Nephron (organoid): ENCODE data around the gene CACNA2D3.
"Not testable (repeated sequence)": the region's sequence is repeated elsewhere in the genome, so short reads cannot be mapped to it uniquely, and the experiment has no call there.

Experiments
- H3K27ac Mint-ChIP-seq, 3 experiments: 2 replicates each; pipeline ENCODE4 v1.8.0; 2020; ENCODE audit warnings: mixed read lengths in 3 of 3, mild to moderate bottlenecking in 2 of 3, moderate library complexity in 1 of 3
- H3K27me3 Mint-ChIP-seq: 2 replicates; pipeline ENCODE4 v1.8.0; 2021; ENCODE audit warnings: low read depth, mild to moderate bottlenecking, moderate library complexity, mixed read lengths
- H3K36me3 Mint-ChIP-seq: 2 replicates; pipeline ENCODE4 v1.8.0; 2020; ENCODE audit warnings: low read depth, mixed read lengths
- H3K4me1 Mint-ChIP-seq: 2 replicates; pipeline ENCODE4 v1.8.0; 2020; ENCODE audit warnings: mixed read lengths
- H3K4me3 Mint-ChIP-seq, 3 experiments: 2 replicates each; pipeline ENCODE4 v1.8.0; 2020; ENCODE audit warnings: mild to moderate bottlenecking in 3 of 3, mixed read lengths in 3 of 3, moderate library complexity in 2 of 3
- H3K9me3 Mint-ChIP-seq: 2 replicates; pipeline ENCODE4 v1.8.0; 2020; ENCODE audit warnings: mixed read lengths
- TF ChIP-seq, protein P1 (sequence below), 3 experiments: fragments of 200-600 bp; sonication (generic); IDR thresholded peaks; one replicate each; pipeline ENCODE4 v1.5.0; 2021; ENCODE audit warnings: antibody characterized with exemption in 3 of 3; ENCODE audit not compliant: unreplicated experiment in 3 of 3

Gene CACNA2D3

DNA sequence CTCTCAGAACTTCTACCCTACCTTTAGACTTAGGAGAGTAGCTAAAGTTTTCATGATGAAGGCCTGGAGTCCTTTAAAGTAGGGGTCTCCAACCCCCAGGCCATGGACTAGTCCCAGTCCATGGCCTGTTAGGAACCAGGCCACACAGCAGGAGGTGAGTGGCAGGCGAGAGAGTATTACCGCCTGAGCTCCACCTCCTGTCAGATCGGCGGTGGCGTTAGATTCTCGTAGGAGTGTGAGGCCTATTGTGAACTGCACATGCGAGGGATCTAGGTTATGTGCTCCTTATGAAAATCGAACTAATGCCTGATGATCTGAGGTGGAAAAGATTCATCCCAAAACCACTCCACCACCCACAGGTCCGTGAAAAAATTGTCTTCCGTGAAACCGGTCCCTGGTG, 18.3 kb upstream of the CACNA2D3 start:
- H3K4me3 Mint-ChIP-seq, result no peak overlapping the region
- H3K4me1 Mint-ChIP-seq, result no peaks in the 10 kb centered on the region
- TF ChIP-seq, protein P1, sequence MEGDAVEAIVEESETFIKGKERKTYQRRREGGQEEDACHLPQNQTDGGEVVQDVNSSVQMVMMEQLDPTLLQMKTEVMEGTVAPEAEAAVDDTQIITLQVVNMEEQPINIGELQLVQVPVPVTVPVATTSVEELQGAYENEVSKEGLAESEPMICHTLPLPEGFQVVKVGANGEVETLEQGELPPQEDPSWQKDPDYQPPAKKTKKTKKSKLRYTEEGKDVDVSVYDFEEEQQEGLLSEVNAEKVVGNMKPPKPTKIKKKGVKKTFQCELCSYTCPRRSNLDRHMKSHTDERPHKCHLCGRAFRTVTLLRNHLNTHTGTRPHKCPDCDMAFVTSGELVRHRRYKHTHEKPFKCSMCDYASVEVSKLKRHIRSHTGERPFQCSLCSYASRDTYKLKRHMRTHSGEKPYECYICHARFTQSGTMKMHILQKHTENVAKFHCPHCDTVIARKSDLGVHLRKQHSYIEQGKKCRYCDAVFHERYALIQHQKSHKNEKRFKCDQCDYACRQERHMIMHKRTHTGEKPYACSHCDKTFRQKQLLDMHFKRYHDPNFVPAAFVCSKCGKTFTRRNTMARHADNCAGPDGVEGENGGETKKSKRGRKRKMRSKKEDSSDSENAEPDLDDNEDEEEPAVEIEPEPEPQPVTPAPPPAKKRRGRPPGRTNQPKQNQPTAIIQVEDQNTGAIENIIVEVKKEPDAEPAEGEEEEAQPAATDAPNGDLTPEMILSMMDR (IDR thresholded peaks at IDR 0.05; ENCODE audit: unreplicated experiment in 3 of 3), result no peak
- H3K36me3 Mint-ChIP-seq, result no peaks in the 10 kb centered on the region
- no peak overlapping the region for H3K27ac Mint-ChIP-seq
- peaks cover 9% of the 10 kb centered on the region for H3K27me3 Mint-ChIP-seq
- peaks cover 3% of the 10 kb centered on the region for H3K9me3 Mint-ChIP-seq

DNA sequence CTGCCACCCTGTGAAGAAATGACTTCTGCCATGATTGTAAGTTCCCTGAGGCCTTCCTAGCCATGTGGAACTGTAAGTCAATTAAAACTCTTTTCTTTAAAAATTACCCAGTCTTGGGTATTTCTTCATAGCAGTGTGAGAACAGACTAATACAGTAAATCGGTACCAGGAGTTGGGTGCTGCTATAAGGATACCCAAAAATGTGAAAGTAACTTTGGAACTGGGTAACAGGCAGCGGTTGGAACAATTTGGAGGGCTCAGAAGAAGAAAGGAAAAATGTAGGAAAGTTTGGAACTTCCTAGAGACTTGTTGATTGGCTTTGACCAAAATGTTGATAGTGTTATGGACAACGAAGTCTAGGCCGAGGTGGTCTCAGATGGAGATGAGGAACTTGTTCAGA, 6.2 kb upstream of the CACNA2D3 start:
- peaks cover 80% of the 10 kb centered on the region for H3K27me3 Mint-ChIP-seq
- H3K36me3 Mint-ChIP-seq, H3K27ac Mint-ChIP-seq, H3K4me3 Mint-ChIP-seq, H3K4me1 Mint-ChIP-seq: not testable (repeated sequence)
- peaks cover 13% of the 10 kb centered on the region for H3K9me3 Mint-ChIP-seq

DNA sequence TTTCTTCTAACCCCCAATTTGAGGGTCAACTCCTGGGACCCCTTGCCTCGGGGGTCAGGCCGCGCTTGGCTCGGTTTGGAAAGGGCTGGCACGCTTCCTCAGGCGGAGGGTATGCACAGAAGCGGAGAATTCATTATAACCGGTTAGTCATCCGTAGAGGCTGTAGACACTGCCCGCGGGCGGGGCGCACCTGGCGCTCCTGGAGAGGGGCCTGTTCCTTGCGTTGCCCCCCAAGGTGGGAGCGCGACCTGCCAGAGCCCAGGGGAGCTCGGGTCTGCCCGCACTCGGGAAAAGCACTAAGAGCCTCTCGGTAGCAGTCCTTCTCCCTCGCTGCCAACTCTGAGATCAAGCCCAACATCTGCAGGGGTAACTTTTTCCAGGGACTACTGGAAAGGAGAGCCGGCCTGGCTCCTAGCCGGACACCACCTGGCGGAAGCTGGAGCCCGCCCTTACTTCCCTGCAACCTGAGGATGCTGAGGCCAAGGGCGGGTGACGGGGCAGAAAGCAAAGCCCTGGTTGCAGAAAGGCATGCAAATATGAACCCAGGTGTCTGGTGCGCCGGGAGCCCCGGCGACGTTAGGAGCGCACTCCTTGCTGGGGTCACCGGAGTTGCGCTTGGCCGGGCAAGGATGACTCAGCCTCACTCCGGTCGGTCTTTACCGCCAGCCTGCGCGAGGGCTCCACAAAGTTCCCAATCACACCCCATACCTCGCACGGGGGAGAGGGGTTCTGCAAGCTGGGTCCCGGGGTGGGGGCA, 1.5 kb upstream of the CACNA2D3 start:
- Mint-ChIP-seq H3K9me3 (peaks cover 6% of the 10 kb centered on the region), H3K27ac (no peak overlapping the region), H3K4me3 (peak overlapping the region; percentile 78 to 87 (median 82)), H3K36me3 (no peaks in the 10 kb centered on the region), H3K4me1 (peaks cover 17% of the 10 kb centered on the region), H3K27me3 (peaks cover 89% of the 10 kb centered on the region)
- TF ChIP-seq, protein P1 (IDR thresholded peaks at IDR 0.05; ENCODE audit: unreplicated experiment in 3 of 3), result no peak

DNA sequence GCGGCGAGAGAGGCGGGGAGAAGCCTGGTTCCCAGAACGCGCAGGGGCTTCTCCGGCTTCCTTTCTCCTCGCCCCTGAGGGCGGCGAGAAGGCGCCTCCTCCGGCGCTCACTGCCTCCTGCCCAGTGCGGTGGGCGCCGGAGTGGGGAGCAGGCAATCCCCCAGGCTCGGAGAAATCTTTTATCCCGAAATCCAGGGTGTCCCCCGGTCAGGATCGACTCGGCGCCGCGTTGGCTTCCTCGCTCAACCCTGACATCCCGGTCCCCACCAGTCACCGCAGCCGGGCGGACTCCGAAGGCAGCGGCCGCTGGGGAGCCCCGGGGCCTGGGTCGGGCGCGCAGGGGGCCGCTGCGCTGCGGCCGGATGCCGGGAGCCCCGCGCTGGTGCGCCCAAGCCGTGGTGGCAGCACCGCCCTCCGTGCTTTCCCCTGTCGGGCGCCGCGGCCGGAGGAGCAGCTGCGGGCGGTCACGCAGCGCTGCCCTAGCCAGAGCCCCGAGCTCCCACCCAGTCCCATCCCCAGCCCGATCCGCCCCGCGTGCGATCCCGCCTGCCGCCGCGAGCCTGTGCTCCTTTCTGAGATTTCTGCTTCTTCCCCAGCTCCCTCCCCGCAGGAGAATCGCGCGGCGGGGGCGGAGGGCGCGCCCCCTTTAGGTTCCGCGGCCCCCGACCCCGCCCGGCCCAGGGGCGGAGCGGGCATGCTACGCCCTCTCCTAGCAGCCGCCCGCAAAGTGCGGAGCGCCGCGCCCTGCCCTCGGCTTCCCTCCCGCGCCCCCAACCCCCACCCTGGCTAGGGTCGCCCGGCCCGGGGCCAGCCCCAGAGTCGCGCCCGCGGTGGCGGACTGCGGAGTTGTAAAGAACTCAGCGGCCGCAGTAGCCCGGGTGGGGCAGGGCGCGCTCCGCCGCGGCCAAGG, 683 bp upstream of the CACNA2D3 start:
- Mint-ChIP-seq H3K9me3 (no peaks in the 10 kb centered on the region), H3K27me3 (peaks cover 88% of the 10 kb centered on the region), H3K4me3 (peak overlapping the region; percentile 76 to 87 (median 78)), H3K4me1 (peaks cover 17% of the 10 kb centered on the region), H3K36me3 (no peaks in the 10 kb centered on the region), H3K27ac (no peak overlapping the region)
- TF ChIP-seq, protein P1 (IDR thresholded peaks at IDR 0.05; ENCODE audit: unreplicated experiment in 3 of 3), result no peak

DNA sequence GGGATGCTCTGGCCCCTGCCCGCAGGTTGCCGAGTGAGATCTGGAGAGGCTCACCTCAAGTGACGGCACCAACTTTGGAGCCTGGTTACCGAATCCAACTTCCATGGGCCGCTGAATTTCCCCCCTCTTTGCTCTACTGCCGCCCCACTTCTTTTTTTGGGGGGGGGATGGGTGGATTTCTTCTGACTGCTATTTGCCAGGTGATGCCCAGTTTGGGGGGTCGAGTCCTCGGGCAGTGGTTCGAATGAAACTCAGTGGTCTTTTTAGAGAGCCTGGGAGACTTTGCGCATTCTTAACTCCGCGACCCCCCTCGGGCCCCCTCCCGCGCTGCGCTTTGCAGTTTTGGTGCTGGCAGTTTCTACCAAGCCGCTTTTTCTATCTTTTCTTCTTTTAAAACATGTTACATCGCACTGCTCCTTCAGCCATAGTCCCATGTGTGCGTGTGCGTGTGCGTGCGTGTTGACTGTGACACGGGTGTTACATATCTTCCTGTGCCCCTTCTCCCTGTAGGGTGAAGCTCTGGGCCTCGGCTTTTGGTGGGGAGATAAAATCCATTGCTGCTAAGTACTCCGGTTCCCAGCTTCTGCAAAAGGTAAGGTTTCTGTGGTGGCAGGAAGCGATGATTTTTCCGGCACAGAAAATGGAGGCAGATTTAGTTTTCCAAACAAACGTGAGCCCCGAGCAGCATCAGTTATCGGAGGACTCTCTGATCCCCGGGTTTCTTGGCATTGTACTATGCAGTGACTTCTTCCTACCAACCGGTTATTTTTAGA, 837 bp downstream of the CACNA2D3 start:
- H3K27ac Mint-ChIP-seq, result no peak overlapping the region
- no peaks in the 10 kb centered on the region for H3K9me3 Mint-ChIP-seq
- TF ChIP-seq, protein P1 (IDR thresholded peaks at IDR 0.05; ENCODE audit: unreplicated experiment in 3 of 3), result no peak
- peak overlapping the region; percentile 76 to 84 (median 81) for H3K4me3 Mint-ChIP-seq
- no peaks in the 10 kb centered on the region for H3K36me3 Mint-ChIP-seq
- H3K4me1 Mint-ChIP-seq, result peaks cover 17% of the 10 kb centered on the region
- peaks cover 87% of the 10 kb centered on the region for H3K27me3 Mint-ChIP-seq

DNA sequence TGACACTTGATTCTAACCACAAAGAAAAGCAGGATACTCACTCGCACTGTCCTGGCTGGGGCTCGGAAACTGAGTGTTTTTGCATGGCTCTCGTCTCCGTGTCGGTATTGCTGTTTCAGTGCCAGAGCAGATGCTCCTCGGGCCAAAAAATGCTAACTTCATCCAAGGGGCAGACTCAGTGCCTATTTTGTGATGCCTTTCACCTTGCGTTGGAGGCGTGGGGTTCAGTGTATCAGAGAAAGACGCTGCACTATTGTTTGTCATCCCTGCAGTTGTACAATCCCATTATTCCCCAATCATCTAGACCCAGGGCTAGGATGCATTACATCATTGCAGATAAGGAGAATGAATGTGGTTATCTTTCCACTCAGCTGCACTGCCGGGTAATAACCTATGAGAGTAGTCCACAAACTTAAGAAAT, 1.4 kb downstream of the CACNA2D3 start:
- Mint-ChIP-seq H3K27me3 (peaks cover 87% of the 10 kb centered on the region), H3K9me3 (no peaks in the 10 kb centered on the region), H3K4me1 (peaks cover 17% of the 10 kb centered on the region), H3K4me3 (peak overlapping the region; percentile 76 to 84 (median 81)), H3K27ac (no peak overlapping the region), H3K36me3 (no peaks in the 10 kb centered on the region)
- TF ChIP-seq, protein P1 (IDR thresholded peaks at IDR 0.05; ENCODE audit: unreplicated experiment in 3 of 3), result no peak
